ENCODE results near the gene CUL9. TPM values are rescaled to one million over a fixed set of nuclear protein-coding genes. Genes with fewer than 3 reads are reported as not detected.

CUL9 gene
- total and polyA plus RNA-seq, 4 donors, result 19.7 to 45.6 (median 35.5) TPM

- no peak for DNase-seq
- H3K36me3 ChIP-seq (ENCODE audit: control insufficient read depth in 4 of 4, insufficient read depth in 4 of 4, low read length in 4 of 4), result peaks cover 8 to 40% (median 21%) of the 10 kb centered on the region in 4 donors
Observed at GRCh38 chr6:43196337-43196736, 14.3 kb downstream of the CUL9 start.

GRCh38 chr6:43199912-43200311 is 17.9 kb downstream of the CUL9 start:
- H3K9ac ChIP-seq (ENCODE audit: insufficient read depth in 1 of 2, low read length in 2 of 2), result no peak overlapping the region
- no peak overlapping the region for H3K27ac ChIP-seq (ENCODE audit: low read depth in 1 of 2, low read length in 1 of 2)
- peaks cover 8 to 39% (median 17%) of the 10 kb centered on the region in 4 donors for H3K36me3 ChIP-seq (ENCODE audit: control insufficient read depth in 4 of 4, insufficient read depth in 4 of 4, low read length in 4 of 4)
- H3K27me3 ChIP-seq (ENCODE audit: control insufficient read depth in 3 of 3, insufficient read depth in 3 of 3, low read length in 2 of 3), result no peaks in the 10 kb centered on the region
- H3K9me3 ChIP-seq (ENCODE audit: control insufficient read depth in 4 of 4, insufficient read depth in 3 of 4, low read length in 3 of 4), result no peaks in the 10 kb centered on the region
- DNase-seq (no peak), ATAC-seq (ENCODE audit: insufficient read depth, low FRiP score) (no peak)
- WGBS, 2 donors, result 87 to 89% methylated on average over 6 of the region's 6 CpGs
- no peak for TF ChIP-seq CTCF (IDR thresholded peaks at IDR 0.05; ENCODE audit: control extremely low read depth, extremely low read depth)
- no peaks in the 10 kb centered on the region for H3K4me1 ChIP-seq (ENCODE audit: control insufficient read depth in 5 of 5, insufficient read depth in 5 of 5, low read length in 5 of 5)
- H3K4me3 ChIP-seq, result no peak overlapping the region

More at GRCh38 chr6:43196337-43196736, 14.3 kb downstream of the CUL9 start:
- H3K9ac ChIP-seq (ENCODE audit: insufficient read depth in 1 of 2, low read length in 2 of 2), result no peak overlapping the region
- no peak for TF ChIP-seq CTCF (IDR thresholded peaks at IDR 0.05; ENCODE audit: control extremely low read depth, extremely low read depth)
- no peak for ATAC-seq (ENCODE audit: insufficient read depth, low FRiP score)
- H3K4me3 ChIP-seq, result no peak overlapping the region
- 90 to 96% methylated on average over 5 of the region's 5 CpGs for WGBS, 2 donors
- no peaks in the 10 kb centered on the region for H3K4me1 ChIP-seq (ENCODE audit: control insufficient read depth in 5 of 5, insufficient read depth in 5 of 5, low read length in 5 of 5)
- H3K27me3 ChIP-seq (ENCODE audit: control insufficient read depth in 3 of 3, insufficient read depth in 3 of 3, low read length in 2 of 3), result no peaks in the 10 kb centered on the region
- H3K27ac ChIP-seq (ENCODE audit: low read depth in 1 of 2, low read length in 1 of 2), result no peak overlapping the region
- H3K9me3 ChIP-seq (ENCODE audit: control insufficient read depth in 4 of 4, insufficient read depth in 3 of 4, low read length in 3 of 4), result no peaks in the 10 kb centered on the region

GRCh38 chr6:43200541-43200940 is 18.5 kb downstream of the CUL9 start:
- Histone ChIP-seq H3K27me3 (ENCODE audit: control insufficient read depth in 3 of 3, insufficient read depth in 3 of 3, low read length in 2 of 3) (no peaks in the 10 kb centered on the region), H3K4me3 (no peak overlapping the region), H3K4me1 (ENCODE audit: control insufficient read depth in 5 of 5, insufficient read depth in 5 of 5, low read length in 5 of 5) (no peaks in the 10 kb centered on the region), H3K9ac (ENCODE audit: insufficient read depth in 1 of 2, low read length in 2 of 2) (no peak overlapping the region), H3K27ac (ENCODE audit: low read depth in 1 of 2, low read length in 1 of 2) (no peak overlapping the region), H3K36me3 (ENCODE audit: control insufficient read depth in 4 of 4, insufficient read depth in 4 of 4, low read length in 4 of 4) (peaks cover 7 to 38% (median 14%) of the 10 kb centered on the region in 4 donors), H3K9me3 (ENCODE audit: control insufficient read depth in 4 of 4, insufficient read depth in 3 of 4, low read length in 3 of 4) (no peaks in the 10 kb centered on the region)
- TF ChIP-seq CTCF (IDR thresholded peaks at IDR 0.05; ENCODE audit: control extremely low read depth, extremely low read depth), result no peak
- WGBS, 2 donors, result 97 to 98% methylated on average over 6 of the region's 6 CpGs
- no peak for ATAC-seq (ENCODE audit: insufficient read depth, low FRiP score)
- no peak for DNase-seq

- Histone ChIP-seq H3K4me3 (no peak overlapping the region), H3K4me1 (ENCODE audit: control insufficient read depth in 5 of 5, insufficient read depth in 5 of 5, low read length in 5 of 5) (no peaks in the 10 kb centered on the region), H3K9ac (ENCODE audit: insufficient read depth in 1 of 2, low read length in 2 of 2) (no peak overlapping the region), H3K36me3 (ENCODE audit: control insufficient read depth in 4 of 4, insufficient read depth in 4 of 4, low read length in 4 of 4) (peaks cover 2 to 31% (median 6%) of the 10 kb centered on the region in 4 donors), H3K9me3 (ENCODE audit: control insufficient read depth in 4 of 4, insufficient read depth in 3 of 4, low read length in 3 of 4) (no peaks in the 10 kb centered on the region), H3K27ac (ENCODE audit: low read depth in 1 of 2, low read length in 1 of 2) (no peak overlapping the region), H3K27me3 (ENCODE audit: control insufficient read depth in 3 of 3, insufficient read depth in 3 of 3, low read length in 2 of 3) (no peaks in the 10 kb centered on the region)
- TF ChIP-seq CTCF (IDR thresholded peaks at IDR 0.05; ENCODE audit: control extremely low read depth, extremely low read depth), result no peak
- DNase-seq, result no peak
- 92 to 94% methylated on average over 5 of the region's 5 CpGs for WGBS, 2 donors
- ATAC-seq (ENCODE audit: insufficient read depth, low FRiP score), result no peak
Observed at GRCh38 chr6:43202451-43202850, 20.5 kb downstream of the CUL9 start.

Data from lung (tissue), 12 donors.